ENCODE measurements around the gene SYT14.

SYT14 gene

DNA sequence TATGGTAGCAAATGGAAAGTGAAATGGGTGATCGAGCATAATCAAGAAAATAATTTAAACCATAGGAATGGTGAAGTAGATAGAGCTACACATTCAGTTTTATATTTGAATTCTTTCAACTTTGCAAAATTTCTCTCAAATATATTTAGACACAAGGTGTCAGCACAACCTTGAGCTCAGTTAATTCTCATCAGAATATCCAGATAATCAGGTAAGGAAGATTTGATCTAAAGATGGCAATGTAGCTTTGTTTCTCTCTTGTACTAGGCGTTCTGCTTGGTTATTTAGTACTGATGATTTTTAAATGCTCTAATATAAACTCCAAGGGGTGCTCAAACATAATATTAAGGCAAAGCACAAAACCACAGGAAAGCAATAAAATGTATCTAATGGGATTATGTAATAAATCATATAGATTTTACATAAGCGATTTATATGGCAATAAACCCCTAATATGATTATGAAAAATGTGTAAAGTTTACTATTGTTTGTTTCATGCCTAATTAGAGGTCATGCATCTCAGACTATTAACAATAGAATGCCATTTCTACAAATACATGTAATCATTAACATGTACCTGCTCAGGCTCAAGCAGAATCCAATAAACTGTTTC lies 262.2 kb downstream of the SYT14 start:
- Histone ChIP-seq H3K27me3 (ENCODE audit: insufficient read depth, poor library complexity, severe bottlenecking) (peaks cover 2% of the 10 kb centered on the region), H3K27ac (replicated peaks) (no peak overlapping the region), H3K4me3 (replicated peaks; ENCODE audit: insufficient read depth, low read length) (no peak overlapping the region)
- DNase-seq (ENCODE audit: low read depth in 1 of 2, low spot score in 1 of 2), result no peak
- TF ChIP-seq POLR2AphosphoS5 (IDR thresholded peaks at IDR 0.05; ENCODE audit: low read depth) (no peak), GABPA (IDR thresholded peaks at IDR 0.05; ENCODE audit: low read depth) (no peak), SPI1 (IDR thresholded peaks at IDR 0.05; ENCODE audit: borderline replicate concordance, low read depth) (no peak)
- TF ChIP-seq, protein P1, sequence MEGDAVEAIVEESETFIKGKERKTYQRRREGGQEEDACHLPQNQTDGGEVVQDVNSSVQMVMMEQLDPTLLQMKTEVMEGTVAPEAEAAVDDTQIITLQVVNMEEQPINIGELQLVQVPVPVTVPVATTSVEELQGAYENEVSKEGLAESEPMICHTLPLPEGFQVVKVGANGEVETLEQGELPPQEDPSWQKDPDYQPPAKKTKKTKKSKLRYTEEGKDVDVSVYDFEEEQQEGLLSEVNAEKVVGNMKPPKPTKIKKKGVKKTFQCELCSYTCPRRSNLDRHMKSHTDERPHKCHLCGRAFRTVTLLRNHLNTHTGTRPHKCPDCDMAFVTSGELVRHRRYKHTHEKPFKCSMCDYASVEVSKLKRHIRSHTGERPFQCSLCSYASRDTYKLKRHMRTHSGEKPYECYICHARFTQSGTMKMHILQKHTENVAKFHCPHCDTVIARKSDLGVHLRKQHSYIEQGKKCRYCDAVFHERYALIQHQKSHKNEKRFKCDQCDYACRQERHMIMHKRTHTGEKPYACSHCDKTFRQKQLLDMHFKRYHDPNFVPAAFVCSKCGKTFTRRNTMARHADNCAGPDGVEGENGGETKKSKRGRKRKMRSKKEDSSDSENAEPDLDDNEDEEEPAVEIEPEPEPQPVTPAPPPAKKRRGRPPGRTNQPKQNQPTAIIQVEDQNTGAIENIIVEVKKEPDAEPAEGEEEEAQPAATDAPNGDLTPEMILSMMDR (IDR thresholded peaks at IDR 0.05; ENCODE audit: insufficient read depth, low read length), result no peak
- TF ChIP-seq, protein P2, sequence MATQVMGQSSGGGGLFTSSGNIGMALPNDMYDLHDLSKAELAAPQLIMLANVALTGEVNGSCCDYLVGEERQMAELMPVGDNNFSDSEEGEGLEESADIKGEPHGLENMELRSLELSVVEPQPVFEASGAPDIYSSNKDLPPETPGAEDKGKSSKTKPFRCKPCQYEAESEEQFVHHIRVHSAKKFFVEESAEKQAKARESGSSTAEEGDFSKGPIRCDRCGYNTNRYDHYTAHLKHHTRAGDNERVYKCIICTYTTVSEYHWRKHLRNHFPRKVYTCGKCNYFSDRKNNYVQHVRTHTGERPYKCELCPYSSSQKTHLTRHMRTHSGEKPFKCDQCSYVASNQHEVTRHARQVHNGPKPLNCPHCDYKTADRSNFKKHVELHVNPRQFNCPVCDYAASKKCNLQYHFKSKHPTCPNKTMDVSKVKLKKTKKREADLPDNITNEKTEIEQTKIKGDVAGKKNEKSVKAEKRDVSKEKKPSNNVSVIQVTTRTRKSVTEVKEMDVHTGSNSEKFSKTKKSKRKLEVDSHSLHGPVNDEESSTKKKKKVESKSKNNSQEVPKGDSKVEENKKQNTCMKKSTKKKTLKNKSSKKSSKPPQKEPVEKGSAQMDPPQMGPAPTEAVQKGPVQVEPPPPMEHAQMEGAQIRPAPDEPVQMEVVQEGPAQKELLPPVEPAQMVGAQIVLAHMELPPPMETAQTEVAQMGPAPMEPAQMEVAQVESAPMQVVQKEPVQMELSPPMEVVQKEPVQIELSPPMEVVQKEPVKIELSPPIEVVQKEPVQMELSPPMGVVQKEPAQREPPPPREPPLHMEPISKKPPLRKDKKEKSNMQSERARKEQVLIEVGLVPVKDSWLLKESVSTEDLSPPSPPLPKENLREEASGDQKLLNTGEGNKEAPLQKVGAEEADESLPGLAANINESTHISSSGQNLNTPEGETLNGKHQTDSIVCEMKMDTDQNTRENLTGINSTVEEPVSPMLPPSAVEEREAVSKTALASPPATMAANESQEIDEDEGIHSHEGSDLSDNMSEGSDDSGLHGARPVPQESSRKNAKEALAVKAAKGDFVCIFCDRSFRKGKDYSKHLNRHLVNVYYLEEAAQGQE (IDR thresholded peaks at IDR 0.05; ENCODE audit: insufficient replicate concordance, low read depth), result no peak

DNA sequence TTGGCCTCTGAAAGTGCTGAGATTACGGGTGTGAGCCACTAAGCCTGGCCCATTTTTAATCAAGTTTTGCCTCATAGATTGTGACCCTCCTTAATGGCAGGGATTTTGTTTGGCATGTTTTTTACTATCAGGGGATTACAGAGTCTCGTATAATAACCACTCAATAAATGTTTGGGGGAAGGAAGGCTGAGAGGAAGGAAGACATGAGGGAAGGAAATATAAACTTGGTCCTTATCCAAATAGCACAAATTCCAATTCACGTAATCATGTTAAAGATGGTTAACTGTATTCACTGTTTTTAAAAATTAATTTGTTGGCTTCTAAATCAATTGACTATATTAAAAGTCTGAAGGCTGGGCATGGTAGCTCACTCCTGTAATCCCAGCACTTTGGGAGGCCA lies 263.7 kb downstream of the SYT14 start:
- Histone ChIP-seq H3K4me3 (replicated peaks; ENCODE audit: insufficient read depth, low read length) (no peak overlapping the region), H3K27me3 (ENCODE audit: insufficient read depth, poor library complexity, severe bottlenecking) (peaks cover 2% of the 10 kb centered on the region), H3K27ac (replicated peaks) (no peak overlapping the region)
- no peak for TF ChIP-seq GABPA (IDR thresholded peaks at IDR 0.05; ENCODE audit: low read depth)
- TF ChIP-seq, protein P1 (IDR thresholded peaks at IDR 0.05; ENCODE audit: insufficient read depth, low read length), result no peak
- TF ChIP-seq, protein P2 (IDR thresholded peaks at IDR 0.05; ENCODE audit: insufficient replicate concordance, low read depth), result no peak
- no peak for TF ChIP-seq POLR2AphosphoS5 (IDR thresholded peaks at IDR 0.05; ENCODE audit: low read depth)
- TF ChIP-seq SPI1 (IDR thresholded peaks at IDR 0.05; ENCODE audit: borderline replicate concordance, low read depth), result no peak
- DNase-seq (ENCODE audit: low read depth in 1 of 2, low spot score in 1 of 2), result no peak

DNA sequence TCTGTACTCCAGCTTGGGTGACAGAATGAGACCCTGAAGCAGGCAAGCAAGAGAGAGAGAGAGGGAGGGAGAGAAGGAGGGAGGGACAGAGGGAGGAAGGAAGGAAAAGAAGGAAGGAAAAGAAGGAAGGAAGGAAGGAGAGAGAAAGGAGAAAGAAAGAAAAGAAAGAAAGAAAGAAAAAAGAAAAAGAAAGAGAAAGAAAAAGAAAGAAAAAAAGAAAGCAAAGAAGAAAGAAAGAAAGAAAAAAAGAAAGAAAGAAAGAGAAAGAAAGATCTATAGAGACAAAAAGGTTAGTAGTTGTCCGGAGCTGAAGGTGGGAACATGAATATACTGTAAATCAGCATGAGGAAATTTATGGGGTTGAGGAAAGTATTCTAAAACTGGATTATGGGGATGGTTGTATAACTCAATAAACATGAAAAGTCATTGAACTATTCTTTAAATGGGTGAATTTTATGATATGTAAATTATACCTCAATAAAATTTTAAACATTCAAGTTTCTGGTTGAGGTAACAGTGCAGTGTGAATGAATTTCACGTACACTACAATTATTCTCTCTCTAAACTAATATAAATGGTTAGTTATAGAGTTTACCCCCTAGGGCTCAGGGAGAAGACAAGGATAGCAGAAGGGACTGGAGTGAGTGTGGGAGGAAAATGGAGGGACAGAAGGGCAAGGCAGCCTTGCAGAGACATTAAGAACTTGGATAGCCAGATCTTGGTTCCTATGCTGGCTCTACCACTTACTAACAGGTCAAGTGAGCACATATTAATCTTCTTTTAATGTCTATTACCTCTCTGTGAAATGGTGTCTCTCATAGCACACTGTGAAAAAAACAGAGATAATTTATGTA lies 269.8 kb downstream of the SYT14 start:
- no peak for DNase-seq (ENCODE audit: low read depth in 1 of 2, low spot score in 1 of 2)
- no peaks in the 10 kb centered on the region for H3K27me3 ChIP-seq (ENCODE audit: insufficient read depth, poor library complexity, severe bottlenecking)
- TF ChIP-seq POLR2AphosphoS5 (IDR thresholded peaks at IDR 0.05; ENCODE audit: low read depth) (no peak), SPI1 (IDR thresholded peaks at IDR 0.05; ENCODE audit: borderline replicate concordance, low read depth) (no peak), GABPA (IDR thresholded peaks at IDR 0.05; ENCODE audit: low read depth) (no peak)
- TF ChIP-seq, protein P1 (IDR thresholded peaks at IDR 0.05; ENCODE audit: insufficient read depth, low read length), result no peak
- TF ChIP-seq, protein P2 (IDR thresholded peaks at IDR 0.05; ENCODE audit: insufficient replicate concordance, low read depth), result no peak
- no peak overlapping the region for H3K4me3 ChIP-seq (replicated peaks; ENCODE audit: insufficient read depth, low read length)
- no peak overlapping the region for H3K27ac ChIP-seq (replicated peaks)

Measured in HL-60 (cell line).